K562 (cell line): Measurements from ENCODE around the gene DNAJB11. TPM values are rescaled to one million over a fixed set of nuclear protein-coding genes. Genes with fewer than 3 reads are reported as not detected.

Experiments used
- ATAC-seq: fragments of 200-7000 bp; cut with Tn5 transposase; 3 replicates; pipeline ENCODE4 v1.9.1; 2020; ENCODE audit warnings: moderate library complexity
- BruUV-seq: library from RNA; stranded (reverse); fragments of 400-500 nt; replicated peaks from 2 replicates; lab custom pipeline; 2021; lab: Mats Ljungman, UMichigan
- CTCF ChIA-PET: fragments of 300-600 bp; formaldehyde crosslinking; extraction: SDS; loops from one replicate; lab custom pipeline; 2021; ENCODE audit warnings: low intra/inter-chr PET ratio; lab: Yijun Ruan, JAX
- POLR2A ChIA-PET: fragments of 300-600, 350-650 bp; sonication (Branson Sonifier 250); formaldehyde crosslinking; extraction: SDS; loops from one replicate; lab custom pipeline; 2021; ENCODE audit warnings: antibody characterized with exemption, inconsistent platforms; lab: Yijun Ruan, JAX
- DNase-seq, 4 experiments: peaks; one replicate each; pipeline versions ENCODE4 v3.0.0 to v3.0.0-alpha.2; 2011 to 2018; ENCODE audit warnings: low spot score in 3 of 4, mixed read lengths in 3 of 4; ENCODE audit errors: extremely low read depth in 1 of 4
- FAIRE-seq: peaks from 2 replicates; lab custom pipeline; 2011; peaks lifted over from hg19 to GRCh38; lab: Jason Lieb, UNC
- H2AFZ ChIP-seq: 2 replicates; pipeline ENCODE4 v1.6.0; 2011; ENCODE audit warnings: low read depth, low read length, control low read depth, inconsistent platforms
- H3K27ac ChIP-seq: fragments of 200-600 bp; 3 replicates; pipeline ENCODE4 v1.8.0; 2011; ENCODE audit warnings: low read depth, mild to moderate bottlenecking, control low read depth, inconsistent platforms, low read length, moderate library complexity, mixed read lengths; ENCODE audit errors: extremely low read depth
- H3K27me3 ChIP-seq, 2 experiments: fragments of 300-600 bp in 1 of 2; 2 replicates in 1 of 2; 3 replicates in 1 of 2; pipeline versions ENCODE4 v1.6.0 to v1.8.0; 2011; ENCODE audit warnings: inconsistent platforms in 2 of 2, low read length in 2 of 2, mild to moderate bottlenecking in 1 of 2, mixed read lengths in 1 of 2, moderate library complexity in 1 of 2; ENCODE audit not compliant: control insufficient read depth in 2 of 2, insufficient read depth in 2 of 2
- H3K36me3 ChIP-seq: fragments of 300-600 bp; 3 replicates; pipeline ENCODE4 v1.8.0; 2011; ENCODE audit warnings: mild to moderate bottlenecking, low read length, inconsistent platforms; ENCODE audit not compliant: control insufficient read depth, insufficient read depth
- H3K4me1 ChIP-seq, 2 experiments: fragments of 200-600 bp in 1 of 2; replicated peaks in 1 of 2; 2 replicates in 1 of 2; 3 replicates in 1 of 2; pipeline versions ENCODE4 v1.5.1 to v1.8.0; 2011; ENCODE audit warnings: inconsistent platforms in 2 of 2, low read length in 2 of 2, mild to moderate bottlenecking in 1 of 2, mixed read lengths in 1 of 2, moderate library complexity in 1 of 2; ENCODE audit not compliant: control insufficient read depth in 2 of 2, insufficient read depth in 2 of 2
- H3K4me2 ChIP-seq: 2 replicates; pipeline ENCODE4 v1.6.1; 2011; ENCODE audit warnings: low read length, control low read depth, inconsistent platforms, mixed read lengths; ENCODE audit not compliant: insufficient read depth
- H3K4me3 ChIP-seq: fragments of 200-600 bp; sonication (generic), shearing (Covaris generic); 2 replicates; pipeline ENCODE4 v1.5.1; 2016; ENCODE audit warnings: control low read depth, inconsistent platforms
- H3K79me2 ChIP-seq: fragments of 200-600 bp; 3 replicates; pipeline ENCODE4 v1.8.0; 2011; ENCODE audit warnings: low read length, inconsistent platforms; ENCODE audit not compliant: control insufficient read depth, insufficient read depth
- H3K9ac ChIP-seq, 2 experiments: 2 replicates each; pipeline versions ENCODE4 v1.6.0 to v1.6.1; 2011; ENCODE audit warnings: low read depth in 2 of 2, low read length in 2 of 2, control low read depth in 1 of 2, inconsistent platforms in 1 of 2, mild to moderate bottlenecking in 1 of 2, mixed read lengths in 1 of 2; ENCODE audit not compliant: insufficient read depth in 1 of 2
- H3K9me1 ChIP-seq: one replicate; pipeline ENCODE4 v1.6.0; 2011; ENCODE audit warnings: inconsistent platforms, mild to moderate bottlenecking, low read length, moderate library complexity; ENCODE audit not compliant: control insufficient read depth, insufficient read depth
- H3K9me3 ChIP-seq: replicated peaks from 2 replicates; pipeline ENCODE4 v1.5.1; 2011; ENCODE audit warnings: low read depth, low read length, inconsistent platforms; ENCODE audit not compliant: control insufficient read depth, insufficient read depth
- H4K20me1 ChIP-seq: replicated peaks from 2 replicates; pipeline ENCODE4 v1.6.1; 2011; ENCODE audit warnings: low read length, inconsistent platforms, mixed read lengths; ENCODE audit not compliant: control insufficient read depth, insufficient read depth
- CHD1 ChIP-seq: fragments of 200-600 bp; sonication (generic); IDR thresholded peaks from one replicate; pipeline ENCODE4 v1.6.1; 2012; ENCODE audit warnings: mild to moderate bottlenecking, moderate library complexity, low read length, inconsistent platforms
- MCM7 ChIP-seq, 2 experiments: fragments of 450-650 bp; IDR thresholded peaks; 2 replicates each; pipeline ENCODE4 v1.6.1; 2016 to 2018
- NCOR1 ChIP-seq: fragments of 450-650 bp; IDR thresholded peaks from 2 replicates; pipeline ENCODE4 v1.6.1; 2016; ENCODE audit warnings: mild to moderate bottlenecking, moderate library complexity
- NR2C2 ChIP-seq, 2 experiments: fragments of 200-800 bp in 1 of 2; sonication (Bioruptor generic) in 1 of 2; sonication (generic) in 1 of 2; formaldehyde crosslinking in 1 of 2; IDR thresholded peaks; 2 replicates each; pipeline versions ENCODE4 v1.6.1 to v1.8.0; 2016 to 2022; ENCODE audit warnings: mild to moderate bottlenecking in 1 of 2, missing compliant biosample characterization in 1 of 2, missing genetic modification characterization in 1 of 2, missing genetic modification reagents in 1 of 2
- U2AF1 ChIP-seq: fragments of 200-400 bp; formaldehyde crosslinking; optimal IDR thresholded peaks from 2 replicates; pipeline ENCODE3; 2017; ENCODE audit warnings: mild to moderate bottlenecking, low read depth, low read length, moderate library complexity
- WGBS: fragments of 100-300 bp; shearing (Covaris generic); methylation state at CpG from one replicate; pipeline ENCODE4 v1.1.6; 2016; ENCODE audit warnings: low coverage, mixed read lengths; ENCODE audit not compliant: insufficient coverage; ENCODE audit errors: missing lambda C conversion rate; 5-methylcytosine and 5-hydroxymethylcytosine counted together
- in situ Hi-C: fragments of 300-500 bp; cut with MboI; formaldehyde crosslinking; loops from 4 replicates; pipeline ENCODE4 v1.15.0; 2018; ENCODE audit warnings: inconsistent platforms, mixed read lengths
- intact Hi-C: fragments of 100-400 bp; cut with micrococcal nuclease; formaldehyde crosslinking; loops from 2 replicates; pipeline ENCODE4 v1.14.2; 2022
- polyA plus RNA-seq, 8 experiments: library from polyadenylated mRNA; depleted of rRNA in 4 of 8; stranded (reverse) in 5 of 8; unstranded in 3 of 8; fragments of >200 nt; fragmentation: Nextera tagmentation in 2 of 8; fragmentation: Illumina TruSeq in 1 of 8; extraction: Ambion mirVana in 2 of 8; extraction: Trizol in 1 of 8; gene quantifications; 2 replicates each; pipeline versions ENCODE4 v1.2.1 to v1.2.3, GENCODE V29; 2011 to 2014; ENCODE audit warnings: inconsistent platforms in 1 of 8, missing spikeins in 1 of 8
- total RNA-seq, 7 experiments: library from RNA; depleted of rRNA in 6 of 7; stranded (reverse); fragments of >200 nt in 6 of 7; fragmentation: Illumina TruSeq in 2 of 7; extraction: Trizol in 2 of 7; gene quantifications; 2 replicates each; pipeline versions ENCODE4 v1.2.1 to v1.2.3, GENCODE V29; 2011 to 2021; ENCODE audit warnings: low replicate concordance in 1 of 7
- TF ChIP-seq, protein P1 (sequence below): fragments of 250-450 bp; sonication (Bioruptor Pico); IDR thresholded peaks from 2 replicates; pipeline ENCODE4 v1.4.0; 2020; ENCODE audit warnings: mild to moderate bottlenecking, moderate library complexity, borderline replicate concordance
- TF ChIP-seq, protein P2 (sequence below): fragments of 200-800 bp; sonication (Bioruptor generic); IDR thresholded peaks from 2 replicates; pipeline ENCODE4 v1.6.1; 2017; ENCODE audit warnings: missing genetic modification characterization, missing compliant biosample characterization
- TF ChIP-seq, protein P3 (sequence below): IDR thresholded peaks from 2 replicates; pipeline ENCODE4 v1.6.1; 2011; ENCODE audit warnings: borderline replicate concordance, low read depth, mild to moderate bottlenecking, moderate library complexity, low read length; ENCODE audit not compliant: insufficient read depth, poor library complexity, severe bottlenecking
- TF ChIP-seq, protein P4 (sequence below), 2 experiments: fragments of 150-350 bp in 1 of 2; IDR thresholded peaks; 2 replicates each; pipeline ENCODE4 v1.6.1; 2012 to 2016; ENCODE audit warnings: low read depth in 2 of 2, low read length in 2 of 2, mild to moderate bottlenecking in 1 of 2, moderate library complexity in 1 of 2

DNAJB11 gene
- total and polyA plus RNA-seq, 9 of the 15 experiments (the other 6 are each of a cell fraction or from before 2014, with no cell fraction given), result 14.8 to 74.7 (median 63.8) TPM

DNA sequence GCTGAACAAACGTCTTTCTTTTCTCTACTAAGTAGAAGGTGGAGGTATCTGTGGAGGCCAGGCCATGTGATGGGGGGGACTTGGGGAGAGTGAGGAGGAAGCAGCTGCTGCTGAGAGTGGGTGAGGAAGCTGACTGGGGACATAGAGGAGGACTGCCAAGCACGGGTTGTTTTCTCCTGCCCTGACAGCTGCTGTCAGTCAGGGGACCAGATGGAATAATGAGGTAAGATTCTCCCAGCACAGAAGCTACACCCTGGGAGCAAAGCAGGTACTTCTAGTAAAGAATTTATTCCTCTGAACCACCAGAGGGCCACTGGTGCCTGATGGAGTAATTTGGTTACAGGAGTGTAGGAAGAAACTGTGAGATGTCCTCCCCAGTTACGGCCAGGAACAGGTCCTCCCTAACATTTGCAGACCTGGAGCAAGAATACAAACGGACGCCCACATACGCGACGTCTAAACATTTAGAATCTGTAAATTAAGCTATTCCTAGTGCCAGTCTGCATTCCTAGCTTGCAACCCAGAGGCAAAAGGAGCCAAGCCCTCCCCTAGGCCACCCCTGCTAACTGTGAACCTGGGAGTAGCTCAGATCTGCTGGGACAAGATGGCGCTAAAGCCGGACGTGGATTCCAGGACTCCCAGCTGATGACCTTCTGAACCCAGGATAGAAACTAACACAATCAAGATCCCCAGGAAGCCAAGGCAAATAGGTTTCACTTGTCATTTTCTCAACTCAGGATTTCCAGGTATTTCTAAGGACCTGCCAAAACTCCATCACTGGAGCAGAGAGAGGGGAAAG lies 41.1 kb upstream of the DNAJB11 start:
- H3K9ac ChIP-seq, result no peak overlapping the region
- H3K36me3 ChIP-seq, result no peaks in the 10 kb centered on the region
- FAIRE-seq, result no peak
- in situ Hi-C loops, result no loop called here
- ChIA-PET CTCF (interaction anchor here (0.6 kb wide), 1 partner anchor 286 kb away, joined by 5 read pairs; no protein-coding TSS in a partner anchor), POLR2A (interaction anchor here (1.1 kb wide), 1 partner anchor 11 kb away, joined by 4 read pairs; no protein-coding TSS in a partner anchor)
- H3K9me1 ChIP-seq, result no peaks in the 10 kb centered on the region
- WGBS, result 12% methylated on average over 11 of the region's 11 CpGs
- H2AFZ ChIP-seq, result 0 out of 2 replicates have a peak overlapping the region, but pooled peaks have one; percentile 33
- no peak for DNase-seq
- no peak overlapping the region for H3K4me3 ChIP-seq
- BruUV-seq, result no TSS peak
- intact Hi-C loops, result no loop called here
- H3K27me3 ChIP-seq, result peaks cover 6 to 20% of the 10 kb centered on the region in 2 experiments; a peak in 4 of 5 replicates
- no peaks in the 10 kb centered on the region for H4K20me1 ChIP-seq
- no peaks in the 10 kb centered on the region for H3K79me2 ChIP-seq
- H3K27ac ChIP-seq, result no peak overlapping the region
- no peak overlapping the region for H3K4me2 ChIP-seq
- no peaks in the 10 kb centered on the region for H3K9me3 ChIP-seq
- peak; percentile 67 for ATAC-seq
- no peaks in the 10 kb centered on the region; a peak in 1 of 5 replicates for H3K4me1 ChIP-seq
- TF ChIP-seq NR2C2 (CRISPR knock-in tag; IDR thresholded peaks at IDR 0.05) (no peak), NR2C2 (tag; IDR thresholded peaks at IDR 0.05) (no peak), NCOR1 (no peak), CHD1 (no peak), U2AF1 (no peak), MCM7 (IDR thresholded peaks at IDR 0.05) (no peak)
- TF ChIP-seq, protein P1, sequence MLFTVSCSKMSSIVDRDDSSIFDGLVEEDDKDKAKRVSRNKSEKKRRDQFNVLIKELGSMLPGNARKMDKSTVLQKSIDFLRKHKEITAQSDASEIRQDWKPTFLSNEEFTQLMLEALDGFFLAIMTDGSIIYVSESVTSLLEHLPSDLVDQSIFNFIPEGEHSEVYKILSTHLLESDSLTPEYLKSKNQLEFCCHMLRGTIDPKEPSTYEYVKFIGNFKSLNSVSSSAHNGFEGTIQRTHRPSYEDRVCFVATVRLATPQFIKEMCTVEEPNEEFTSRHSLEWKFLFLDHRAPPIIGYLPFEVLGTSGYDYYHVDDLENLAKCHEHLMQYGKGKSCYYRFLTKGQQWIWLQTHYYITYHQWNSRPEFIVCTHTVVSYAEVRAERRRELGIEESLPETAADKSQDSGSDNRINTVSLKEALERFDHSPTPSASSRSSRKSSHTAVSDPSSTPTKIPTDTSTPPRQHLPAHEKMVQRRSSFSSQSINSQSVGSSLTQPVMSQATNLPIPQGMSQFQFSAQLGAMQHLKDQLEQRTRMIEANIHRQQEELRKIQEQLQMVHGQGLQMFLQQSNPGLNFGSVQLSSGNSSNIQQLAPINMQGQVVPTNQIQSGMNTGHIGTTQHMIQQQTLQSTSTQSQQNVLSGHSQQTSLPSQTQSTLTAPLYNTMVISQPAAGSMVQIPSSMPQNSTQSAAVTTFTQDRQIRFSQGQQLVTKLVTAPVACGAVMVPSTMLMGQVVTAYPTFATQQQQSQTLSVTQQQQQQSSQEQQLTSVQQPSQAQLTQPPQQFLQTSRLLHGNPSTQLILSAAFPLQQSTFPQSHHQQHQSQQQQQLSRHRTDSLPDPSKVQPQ (CRISPR knock-in tag), result no peak
- TF ChIP-seq, protein P2, sequence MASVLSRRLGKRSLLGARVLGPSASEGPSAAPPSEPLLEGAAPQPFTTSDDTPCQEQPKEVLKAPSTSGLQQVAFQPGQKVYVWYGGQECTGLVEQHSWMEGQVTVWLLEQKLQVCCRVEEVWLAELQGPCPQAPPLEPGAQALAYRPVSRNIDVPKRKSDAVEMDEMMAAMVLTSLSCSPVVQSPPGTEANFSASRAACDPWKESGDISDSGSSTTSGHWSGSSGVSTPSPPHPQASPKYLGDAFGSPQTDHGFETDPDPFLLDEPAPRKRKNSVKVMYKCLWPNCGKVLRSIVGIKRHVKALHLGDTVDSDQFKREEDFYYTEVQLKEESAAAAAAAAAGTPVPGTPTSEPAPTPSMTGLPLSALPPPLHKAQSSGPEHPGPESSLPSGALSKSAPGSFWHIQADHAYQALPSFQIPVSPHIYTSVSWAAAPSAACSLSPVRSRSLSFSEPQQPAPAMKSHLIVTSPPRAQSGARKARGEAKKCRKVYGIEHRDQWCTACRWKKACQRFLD (CRISPR knock-in tag), result no peak
- TF ChIP-seq, protein P3, sequence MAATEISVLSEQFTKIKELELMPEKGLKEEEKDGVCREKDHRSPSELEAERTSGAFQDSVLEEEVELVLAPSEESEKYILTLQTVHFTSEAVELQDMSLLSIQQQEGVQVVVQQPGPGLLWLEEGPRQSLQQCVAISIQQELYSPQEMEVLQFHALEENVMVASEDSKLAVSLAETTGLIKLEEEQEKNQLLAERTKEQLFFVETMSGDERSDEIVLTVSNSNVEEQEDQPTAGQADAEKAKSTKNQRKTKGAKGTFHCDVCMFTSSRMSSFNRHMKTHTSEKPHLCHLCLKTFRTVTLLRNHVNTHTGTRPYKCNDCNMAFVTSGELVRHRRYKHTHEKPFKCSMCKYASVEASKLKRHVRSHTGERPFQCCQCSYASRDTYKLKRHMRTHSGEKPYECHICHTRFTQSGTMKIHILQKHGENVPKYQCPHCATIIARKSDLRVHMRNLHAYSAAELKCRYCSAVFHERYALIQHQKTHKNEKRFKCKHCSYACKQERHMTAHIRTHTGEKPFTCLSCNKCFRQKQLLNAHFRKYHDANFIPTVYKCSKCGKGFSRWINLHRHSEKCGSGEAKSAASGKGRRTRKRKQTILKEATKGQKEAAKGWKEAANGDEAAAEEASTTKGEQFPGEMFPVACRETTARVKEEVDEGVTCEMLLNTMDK, result peak; percentile 52
- TF ChIP-seq, protein P4, sequence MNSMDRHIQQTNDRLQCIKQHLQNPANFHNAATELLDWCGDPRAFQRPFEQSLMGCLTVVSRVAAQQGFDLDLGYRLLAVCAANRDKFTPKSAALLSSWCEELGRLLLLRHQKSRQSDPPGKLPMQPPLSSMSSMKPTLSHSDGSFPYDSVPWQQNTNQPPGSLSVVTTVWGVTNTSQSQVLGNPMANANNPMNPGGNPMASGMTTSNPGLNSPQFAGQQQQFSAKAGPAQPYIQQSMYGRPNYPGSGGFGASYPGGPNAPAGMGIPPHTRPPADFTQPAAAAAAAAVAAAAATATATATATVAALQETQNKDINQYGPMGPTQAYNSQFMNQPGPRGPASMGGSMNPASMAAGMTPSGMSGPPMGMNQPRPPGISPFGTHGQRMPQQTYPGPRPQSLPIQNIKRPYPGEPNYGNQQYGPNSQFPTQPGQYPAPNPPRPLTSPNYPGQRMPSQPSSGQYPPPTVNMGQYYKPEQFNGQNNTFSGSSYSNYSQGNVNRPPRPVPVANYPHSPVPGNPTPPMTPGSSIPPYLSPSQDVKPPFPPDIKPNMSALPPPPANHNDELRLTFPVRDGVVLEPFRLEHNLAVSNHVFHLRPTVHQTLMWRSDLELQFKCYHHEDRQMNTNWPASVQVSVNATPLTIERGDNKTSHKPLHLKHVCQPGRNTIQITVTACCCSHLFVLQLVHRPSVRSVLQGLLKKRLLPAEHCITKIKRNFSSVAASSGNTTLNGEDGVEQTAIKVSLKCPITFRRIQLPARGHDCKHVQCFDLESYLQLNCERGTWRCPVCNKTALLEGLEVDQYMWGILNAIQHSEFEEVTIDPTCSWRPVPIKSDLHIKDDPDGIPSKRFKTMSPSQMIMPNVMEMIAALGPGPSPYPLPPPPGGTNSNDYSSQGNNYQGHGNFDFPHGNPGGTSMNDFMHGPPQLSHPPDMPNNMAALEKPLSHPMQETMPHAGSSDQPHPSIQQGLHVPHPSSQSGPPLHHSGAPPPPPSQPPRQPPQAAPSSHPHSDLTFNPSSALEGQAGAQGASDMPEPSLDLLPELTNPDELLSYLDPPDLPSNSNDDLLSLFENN (IDR thresholded peaks at IDR 0.05; ENCODE audit: low read depth in 2 of 2, low read length in 2 of 2), result no peak
